ENCODE data around the gene BRD8.

- TF ChIP-seq CTCF (IDR thresholded peaks at IDR 0.05; ENCODE audit: extremely low read depth in 1 of 2, insufficient read depth in 1 of 2, low read depth in 1 of 2, low read length in 2 of 2) (no peak), EZH2 (IDR thresholded peaks at IDR 0.05; ENCODE audit: borderline replicate concordance, low read depth, low read length, severe bottlenecking) (no peak), POLR2A (IDR thresholded peaks at IDR 0.05; ENCODE audit: low read depth, low read length) (no peak), MAX (IDR thresholded peaks at IDR 0.05; ENCODE audit: insufficient read depth, insufficient read length) (no peak), POLR2AphosphoS5 (IDR thresholded peaks at IDR 0.05; ENCODE audit: insufficient read depth, low read depth, low read length) (no peak), FOS (IDR thresholded peaks at IDR 0.05; ENCODE audit: borderline replicate concordance, insufficient read depth, low read length) (no peak), MYC (IDR thresholded peaks at IDR 0.05; ENCODE audit: low read depth, low read length) (no peak), JUN (IDR thresholded peaks at IDR 0.05; ENCODE audit: borderline replicate concordance, insufficient read depth, insufficient read length, low read depth) (no peak), GATA2 (IDR thresholded peaks at IDR 0.05; ENCODE audit: insufficient read depth, insufficient read length, low read depth, low read length) (no peak)
Measured at GRCh38 chr5:138093036-138093435, 85.4 kb downstream of the BRD8 start.

All from endothelial cell of umbilical vein (primary cell).